Stimulated activated CD4-positive, alpha-beta T cell treated with anti-CD3 and anti-CD28 coated beads, Interleukin-15, amount 100 ng/mL, for 24 hours (primary cell): Measurements from ENCODE around the gene HSPB6.

Experiments
- DNase-seq: peaks from one replicate; pipeline ENCODE4 v3.0.0-alpha.2; 2020

Gene HSPB6

GRCh38 chr19:35713904-35714495, 42.8 kb downstream of the HSPB6 start:
- no peak for DNase-seq

- DNase-seq = no peak
Measured at GRCh38 chr19:35713506-35713850, 43.4 kb downstream of the HSPB6 start.

- DNase-seq = peak; percentile 93
Measured at GRCh38 chr19:35712567-35713505, 44.0 kb downstream of the HSPB6 start.

- DNase-seq = peak; percentile 83
Measured at GRCh38 chr19:35710784-35711723, 45.8 kb downstream of the HSPB6 start.

GRCh38 chr19:35708391-35708790, 48.4 kb downstream of the HSPB6 start:
- no peak for DNase-seq
